Right lung (tissue), 5 donors: ENCODE results near the gene KCNMB4. TPM values are rescaled to one million over a fixed set of nuclear protein-coding genes. Genes with fewer than 3 reads are reported as not detected.

ENCODE experiments used
- DNase-seq, 2 donors: peaks; one replicate each; pipeline ENCODE4 v3.0.0-alpha.2; 2013
- polyA plus RNA-seq, 5 donors: library from polyadenylated mRNA; unstranded; fragments of 120-200 nt; gene quantifications; one replicate each; pipeline versions ENCODE4 v1.2.1 to v1.2.3, GENCODE V29; 2013; ENCODE audit warnings: inconsistent platforms in 1 of 5, low replicate concordance in 1 of 5; ENCODE audit not compliant: insufficient read length in 5 of 5, insufficient read depth in 1 of 5

KCNMB4 gene
- polyA plus RNA-seq, 5 donors, result 21.4 to 27.2 (median 23.6) TPM

GRCh38 chr12:70366581-70367257 lies 629 bp downstream of the KCNMB4 start:
- peak in 1 of 2 donors; percentile 42 for DNase-seq

DNA sequence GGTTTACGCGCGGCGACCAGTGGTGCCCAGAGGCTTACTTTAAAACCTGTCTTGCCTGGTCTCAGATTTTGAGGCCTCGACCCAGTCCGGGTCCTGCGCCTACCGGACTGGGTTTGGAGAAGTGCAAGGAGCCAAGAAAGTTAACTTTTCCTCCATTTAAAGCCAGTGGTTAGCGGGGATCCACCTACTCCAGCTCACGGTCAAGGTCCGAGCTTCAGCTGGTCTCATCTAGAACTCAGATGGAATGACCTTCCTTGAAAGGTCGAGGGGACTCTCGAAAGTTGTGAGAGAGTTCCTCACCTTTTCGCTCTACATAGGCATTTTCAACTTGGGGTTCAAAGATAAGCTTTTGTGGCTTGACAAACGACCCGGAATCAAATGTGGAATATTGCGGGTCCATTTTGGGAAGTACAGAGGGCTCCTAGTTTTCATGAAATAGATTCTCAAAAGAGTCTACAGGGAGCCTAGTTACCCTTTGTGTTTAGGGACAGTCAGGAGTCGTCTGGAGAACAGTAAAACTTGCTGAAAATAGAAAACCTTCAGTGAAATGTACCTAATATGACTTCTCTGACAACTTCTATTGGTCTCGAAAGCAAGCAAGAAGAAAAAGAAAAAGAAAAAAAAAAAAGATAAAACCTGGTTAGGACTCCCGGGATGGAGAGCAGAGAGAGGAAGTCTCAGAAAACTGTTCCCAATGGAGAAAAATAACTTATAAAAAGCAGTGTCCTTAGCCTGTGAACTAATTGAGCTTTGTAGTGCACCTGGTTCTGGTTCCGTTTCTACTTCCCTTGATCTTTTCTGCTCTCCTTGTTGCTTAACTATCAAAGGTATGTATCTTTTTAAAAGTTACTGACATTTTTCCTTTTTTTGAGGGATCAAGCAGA lies 1.4 kb downstream of the KCNMB4 start:
- DNase-seq, result peak; percentile 29 to 36

GRCh38 chr12:70372881-70373280 lies 6.8 kb downstream of the KCNMB4 start:
- DNase-seq, result no peak

DNA sequence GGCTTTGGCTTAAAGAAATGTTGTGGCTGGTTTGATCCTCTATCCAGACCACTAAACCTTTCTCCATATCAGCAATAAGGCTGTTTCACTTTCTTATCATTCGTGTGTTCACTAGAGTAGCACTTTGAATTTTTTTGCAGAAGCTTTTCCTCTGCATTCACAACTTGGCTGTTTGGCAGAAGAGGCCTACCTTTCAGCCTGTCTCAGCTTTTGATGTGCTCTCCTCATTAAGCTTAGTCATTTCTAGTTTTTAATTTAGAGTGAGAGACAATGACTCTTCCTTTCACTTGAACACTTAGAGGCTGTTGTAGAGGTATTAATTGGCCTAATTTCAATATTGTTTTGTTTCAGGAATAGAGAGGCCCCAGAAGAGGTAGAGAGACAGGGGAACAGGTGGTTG lies 13.8 kb downstream of the KCNMB4 start:
- no peak for DNase-seq

DNA sequence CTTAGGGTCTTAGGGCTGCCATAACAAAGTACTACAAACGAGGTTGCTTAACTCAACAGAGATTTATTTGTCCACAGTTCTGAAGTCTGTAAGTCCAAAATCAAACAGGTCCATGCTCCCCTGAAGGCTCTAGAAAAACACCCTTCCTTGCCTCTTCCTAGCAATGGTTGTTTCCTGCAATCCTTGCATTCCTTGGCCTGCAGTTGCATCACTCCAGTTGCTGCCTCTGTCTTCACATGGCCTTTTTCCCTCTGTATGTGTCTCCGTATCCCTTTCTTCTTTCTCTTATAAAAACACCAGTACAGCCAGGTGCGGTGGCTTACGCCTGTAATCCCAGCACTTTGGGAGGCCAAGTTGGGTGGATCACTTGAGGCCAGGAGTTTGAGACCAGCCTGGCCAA lies 17.4 kb downstream of the KCNMB4 start:
- no peak for DNase-seq

DNA sequence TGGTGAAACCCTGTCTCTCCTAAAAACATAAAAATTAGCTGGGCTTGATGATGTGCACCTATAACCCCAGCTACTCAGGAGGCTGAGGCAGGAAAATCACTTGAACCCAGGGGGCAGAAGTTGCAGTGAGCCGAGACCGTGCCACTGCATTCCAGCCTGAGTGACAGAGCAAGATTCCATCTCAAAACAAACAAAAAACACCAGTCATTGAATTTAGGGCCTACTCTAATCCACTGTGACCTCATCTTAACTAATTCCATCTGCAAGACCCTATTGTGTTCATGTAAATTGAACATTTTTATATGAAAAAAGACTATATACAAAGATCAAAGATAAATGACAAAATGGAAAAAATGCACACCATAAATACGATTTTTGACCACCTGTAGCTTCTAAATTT lies 17.8 kb downstream of the KCNMB4 start:
- DNase-seq, result no peak

GRCh38 chr12:70386771-70387170 lies 20.7 kb downstream of the KCNMB4 start:
- no peak for DNase-seq

- no peak for DNase-seq
Observed at GRCh38 chr12:70389678-70390077, 23.6 kb downstream of the KCNMB4 start.

DNA sequence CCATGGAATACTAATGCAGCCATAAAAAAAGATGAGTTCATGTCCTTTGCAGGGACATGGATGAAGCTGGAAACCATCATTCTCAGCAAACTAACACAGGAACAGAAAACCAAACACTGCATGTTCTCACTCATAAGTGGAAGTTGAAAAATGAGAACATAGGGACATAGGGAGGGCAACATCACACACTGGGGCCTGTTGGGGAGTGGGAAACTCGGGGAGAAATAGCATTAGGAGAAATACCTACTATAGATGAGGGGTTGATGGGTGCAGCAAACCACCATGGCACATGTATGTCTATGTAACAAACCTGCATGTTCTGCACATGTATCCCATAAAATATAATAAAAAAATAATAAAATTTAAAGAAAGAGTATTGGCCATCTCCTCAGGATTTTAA lies 26.5 kb downstream of the KCNMB4 start:
- peak; percentile 42 to 48 for DNase-seq

GRCh38 chr12:70393787-70394499 lies 27.9 kb downstream of the KCNMB4 start:
- no peak for DNase-seq

DNA sequence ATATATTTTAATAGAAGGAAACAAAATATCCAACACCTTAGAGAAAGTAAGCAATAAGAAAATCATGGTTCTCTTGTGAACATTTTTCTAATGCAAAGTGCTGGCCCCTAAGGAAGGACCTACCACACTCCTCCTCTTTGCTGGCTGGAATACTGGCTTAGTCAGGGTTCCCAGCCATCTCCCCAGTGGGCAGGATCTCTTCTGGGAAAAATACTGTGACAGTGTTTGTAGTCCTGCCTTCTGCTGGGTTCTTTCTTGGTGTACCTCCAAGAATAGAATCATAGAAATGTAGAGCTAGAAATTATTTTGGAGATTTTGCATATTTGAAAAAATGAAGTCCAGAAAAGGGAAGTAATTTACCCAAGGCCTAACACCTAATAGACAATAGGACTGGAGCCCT lies 31.9 kb downstream of the KCNMB4 start:
- DNase-seq, result no peak

- no peak for DNase-seq
Observed at GRCh38 chr12:70398862-70399261, 32.8 kb downstream of the KCNMB4 start.

- DNase-seq, result peak; percentile 24 to 29
Observed at GRCh38 chr12:70399311-70399710, 33.2 kb downstream of the KCNMB4 start.

GRCh38 chr12:70400124-70400523 lies 34.0 kb downstream of the KCNMB4 start:
- no peak for DNase-seq

DNA sequence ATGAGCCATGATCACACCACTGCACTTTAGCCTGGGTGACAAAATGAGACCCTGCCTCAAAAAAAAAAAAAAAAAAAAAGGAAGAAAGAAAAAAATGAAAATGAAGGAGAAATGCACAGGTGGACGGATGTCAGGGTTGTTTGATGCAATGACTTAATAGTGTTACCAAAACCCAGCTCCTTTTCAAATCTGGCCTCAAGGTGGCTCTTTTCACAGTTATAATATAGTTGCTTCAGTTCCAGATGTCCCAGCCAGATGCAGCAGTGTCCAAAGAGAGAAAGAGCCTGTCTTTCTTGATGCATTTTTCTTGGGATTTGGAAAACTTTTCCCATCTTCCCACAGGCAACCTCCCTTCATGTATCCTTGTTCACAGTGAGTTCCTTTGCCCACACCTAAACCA lies 36.5 kb downstream of the KCNMB4 start:
- no peak for DNase-seq

GRCh38 chr12:70403826-70404225 lies 37.7 kb downstream of the KCNMB4 start:
- no peak for DNase-seq

GRCh38 chr12:70408004-70408790 lies 42.1 kb downstream of the KCNMB4 start:
- DNase-seq, result no peak

DNA sequence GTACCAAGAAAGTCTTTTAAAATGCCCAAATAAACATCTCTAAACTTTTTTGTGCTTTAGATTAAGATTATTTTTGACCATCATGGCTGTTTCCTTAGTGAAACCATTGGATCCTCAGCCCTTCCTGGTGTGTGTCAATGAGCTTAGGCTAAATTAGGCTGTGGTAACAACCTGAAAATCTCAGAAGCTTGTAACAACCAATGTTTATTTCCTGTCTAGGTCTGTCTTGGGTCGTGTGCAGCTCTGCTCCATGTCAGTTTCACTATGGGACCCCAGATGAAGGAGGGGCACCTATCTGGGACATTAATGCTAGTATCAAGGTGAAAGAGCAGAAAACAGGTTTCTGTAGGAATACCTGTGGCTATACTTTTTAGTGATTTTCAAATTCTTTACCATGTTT lies 49.9 kb downstream of the KCNMB4 start:
- DNase-seq, result no peak

GRCh38 chr12:70417121-70417520 lies 51.0 kb downstream of the KCNMB4 start:
- no peak for DNase-seq

GRCh38 chr12:70418101-70418500 lies 52.0 kb downstream of the KCNMB4 start:
- no peak for DNase-seq

- no peak for DNase-seq
Observed at GRCh38 chr12:70422631-70423030, 56.5 kb downstream of the KCNMB4 start.

DNA sequence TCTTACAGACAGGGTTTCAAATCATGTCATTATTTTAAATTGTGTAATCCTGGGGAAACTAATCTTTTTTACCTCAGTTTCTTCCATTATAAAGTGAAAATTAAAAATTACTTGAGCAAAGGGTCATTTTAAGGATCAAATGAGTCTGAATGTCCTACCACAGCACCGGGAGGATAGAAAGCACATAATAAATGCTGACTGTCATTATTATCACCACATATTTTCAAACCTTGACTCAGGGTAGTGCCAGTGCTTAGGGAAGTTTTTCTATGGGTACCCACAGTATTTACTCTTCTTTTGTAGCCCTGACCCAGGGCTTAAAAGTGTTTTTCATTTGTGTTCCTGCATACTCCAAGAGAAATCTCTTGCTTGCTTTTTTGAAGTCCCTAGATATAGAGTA lies 60.5 kb downstream of the KCNMB4 start:
- DNase-seq, result no peak
